Measurements from ENCODE around the gene PFKFB1.

The PFKFB1 gene

GRCh38 chrX:54926978-54927377 is 67.0 kb downstream of the PFKFB1 start:
- H3K27me3 ChIP-seq (ENCODE audit: control insufficient read depth in 1 of 2, insufficient read depth in 2 of 2, low read length in 2 of 2), result peaks cover 0 to 4% of the 10 kb centered on the region in 2 donors

GRCh38 chrX:54923376-54923775 is 70.6 kb downstream of the PFKFB1 start:
- H3K27me3 ChIP-seq (ENCODE audit: control insufficient read depth in 1 of 2, insufficient read depth in 2 of 2, low read length in 2 of 2), result peaks cover 0 to 2% of the 10 kb centered on the region in 2 donors
- no peak overlapping the region for H3K4me3 ChIP-seq (ENCODE audit: low read length in 2 of 2)
- no peak overlapping the region for H3K27ac ChIP-seq (ENCODE audit: low read length)
- H3K9me3 ChIP-seq (ENCODE audit: control insufficient read depth in 2 of 2, low read length in 2 of 2), result peaks cover 0 to 3% of the 10 kb centered on the region in 2 donors
- peaks cover 0 to 9% of the 10 kb centered on the region in 2 donors for H3K36me3 ChIP-seq (ENCODE audit: control insufficient read depth in 2 of 2, insufficient read depth in 2 of 2, low read length in 2 of 2)
- peaks cover 2% of the 10 kb centered on the region for H3K4me1 ChIP-seq (ENCODE audit: control insufficient read depth, insufficient read depth, low read length)
- H3K9ac ChIP-seq (ENCODE audit: low read length in 2 of 2), result no peak overlapping the region

More at GRCh38 chrX:54926978-54927377, 67.0 kb downstream of the PFKFB1 start:
- H3K4me3 ChIP-seq (ENCODE audit: low read length in 2 of 2), result no peak overlapping the region
- peaks cover 4 to 10% of the 10 kb centered on the region in 2 donors for H3K36me3 ChIP-seq (ENCODE audit: control insufficient read depth in 2 of 2, insufficient read depth in 2 of 2, low read length in 2 of 2)
- H3K4me1 ChIP-seq (ENCODE audit: control insufficient read depth, insufficient read depth, low read length), result peaks cover under 1% of the 10 kb centered on the region
- H3K9ac ChIP-seq (ENCODE audit: low read length in 2 of 2), result no peak overlapping the region
- H3K27ac ChIP-seq (ENCODE audit: low read length), result no peak overlapping the region
- peaks cover 0 to 3% of the 10 kb centered on the region in 2 donors for H3K9me3 ChIP-seq (ENCODE audit: control insufficient read depth in 2 of 2, low read length in 2 of 2)

- no peak overlapping the region for H3K9ac ChIP-seq (ENCODE audit: low read length in 2 of 2)
- no peaks in the 10 kb centered on the region for H3K9me3 ChIP-seq (ENCODE audit: control insufficient read depth in 2 of 2, low read length in 2 of 2)
- H3K27me3 ChIP-seq (ENCODE audit: control insufficient read depth in 1 of 2, insufficient read depth in 2 of 2, low read length in 2 of 2), result peaks cover 0 to 2% of the 10 kb centered on the region in 2 donors
- peaks cover 0 to 2% of the 10 kb centered on the region in 2 donors for H3K36me3 ChIP-seq (ENCODE audit: control insufficient read depth in 2 of 2, insufficient read depth in 2 of 2, low read length in 2 of 2)
- H3K4me1 ChIP-seq (ENCODE audit: control insufficient read depth, insufficient read depth, low read length), result peaks cover 2% of the 10 kb centered on the region
- H3K4me3 ChIP-seq (ENCODE audit: low read length in 2 of 2), result no peak overlapping the region
- H3K27ac ChIP-seq (ENCODE audit: low read length), result no peak overlapping the region
These were observed 71.4 kb downstream of the PFKFB1 start for GRCh38 chrX:54922547-54922946.

GRCh38 chrX:54921427-54922021 is 72.5 kb downstream of the PFKFB1 start:
- Histone ChIP-seq H3K9me3 (ENCODE audit: control insufficient read depth in 2 of 2, low read length in 2 of 2) (no peaks in the 10 kb centered on the region), H3K4me1 (ENCODE audit: control insufficient read depth, insufficient read depth, low read length) (peaks cover 2% of the 10 kb centered on the region), H3K4me3 (ENCODE audit: low read length in 2 of 2) (peak overlapping the region; percentile 78 to 85), H3K27me3 (ENCODE audit: control insufficient read depth in 1 of 2, insufficient read depth in 2 of 2, low read length in 2 of 2) (peaks cover 0 to 2% of the 10 kb centered on the region in 2 donors), H3K9ac (ENCODE audit: low read length in 2 of 2) (peak overlapping the region; percentile 55 to 80), H3K36me3 (ENCODE audit: control insufficient read depth in 2 of 2, insufficient read depth in 2 of 2, low read length in 2 of 2) (peaks cover 0 to 2% of the 10 kb centered on the region in 2 donors), H3K27ac (ENCODE audit: low read length) (no peak overlapping the region)

- Histone ChIP-seq H3K4me3 (ENCODE audit: low read length in 2 of 2) (peak within 1 kb of the TSS; percentile 78 to 85), H3K36me3 (ENCODE audit: control insufficient read depth in 2 of 2, insufficient read depth in 2 of 2, low read length in 2 of 2) (peaks cover 0 to 2% of the 10 kb centered on the region in 2 donors), H3K4me1 (ENCODE audit: control insufficient read depth, insufficient read depth, low read length) (peaks cover 2% of the 10 kb centered on the region), H3K27ac (ENCODE audit: low read length) (no peak within 1 kb of the TSS), H3K9ac (ENCODE audit: low read length in 2 of 2) (peak within 1 kb of the TSS; percentile 55 to 80), H3K9me3 (ENCODE audit: control insufficient read depth in 2 of 2, low read length in 2 of 2) (no peaks in the 10 kb centered on the region), H3K27me3 (ENCODE audit: control insufficient read depth in 1 of 2, insufficient read depth in 2 of 2, low read length in 2 of 2) (peaks cover 0 to 2% of the 10 kb centered on the region in 2 donors)
These were observed 73.2 kb downstream of the PFKFB1 start, which contains the start of gene TRO for GRCh38 chrX:54920610-54921426. TRO (plus strand) TSS chrX:54920824; CDS start chrX:54922247, 1,423 bp downstream.

DNA sequence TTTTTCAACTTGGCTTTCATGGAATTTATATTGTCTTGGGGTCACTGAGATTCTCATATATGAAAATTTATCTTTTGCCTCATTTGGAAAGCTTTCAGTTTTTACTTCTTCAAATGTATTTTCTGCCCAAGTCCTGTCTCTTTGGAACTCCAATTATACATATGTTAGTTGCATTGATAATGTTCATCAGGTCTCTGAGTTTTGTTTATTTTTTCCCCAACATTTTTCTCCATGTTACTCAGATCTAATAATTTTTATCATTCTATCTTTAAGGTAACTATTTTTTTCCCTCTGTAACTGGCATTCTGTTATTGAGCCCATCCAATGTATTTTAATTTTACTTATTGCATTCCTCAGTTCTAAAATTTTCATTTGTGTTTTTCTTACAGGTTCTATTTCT is 84.0 kb downstream of the PFKFB1 start:
- H3K9me3 ChIP-seq (ENCODE audit: control insufficient read depth in 2 of 2, low read length in 2 of 2), result no peaks in the 10 kb centered on the region

GRCh38 chrX:54894159-54894558 is 99.8 kb downstream of the PFKFB1 start:
- Histone ChIP-seq H3K4me1 (ENCODE audit: control insufficient read depth, insufficient read depth, low read length) (no peaks in the 10 kb centered on the region), H3K36me3 (ENCODE audit: control insufficient read depth in 2 of 2, insufficient read depth in 2 of 2, low read length in 2 of 2) (no peaks in the 10 kb centered on the region), H3K4me3 (ENCODE audit: low read length in 2 of 2) (no peak overlapping the region), H3K27ac (ENCODE audit: low read length) (no peak overlapping the region), H3K9ac (ENCODE audit: low read length in 2 of 2) (no peak overlapping the region), H3K27me3 (ENCODE audit: control insufficient read depth in 1 of 2, insufficient read depth in 2 of 2, low read length in 2 of 2) (no peaks in the 10 kb centered on the region), H3K9me3 (ENCODE audit: control insufficient read depth in 2 of 2, low read length in 2 of 2) (peaks cover 0 to 2% of the 10 kb centered on the region in 2 donors)

More for the DNA sequence above, 84.0 kb downstream of the PFKFB1 start:
- no peaks in the 10 kb centered on the region for H3K4me1 ChIP-seq (ENCODE audit: control insufficient read depth, insufficient read depth, low read length)
- H3K36me3 ChIP-seq (ENCODE audit: control insufficient read depth in 2 of 2, insufficient read depth in 2 of 2, low read length in 2 of 2), result no peaks in the 10 kb centered on the region
- H3K4me3 ChIP-seq (ENCODE audit: low read length in 2 of 2), result no peak overlapping the region
- no peak overlapping the region for H3K27ac ChIP-seq (ENCODE audit: low read length)
- H3K27me3 ChIP-seq (ENCODE audit: control insufficient read depth in 1 of 2, insufficient read depth in 2 of 2, low read length in 2 of 2), result no peaks in the 10 kb centered on the region
- no peak overlapping the region for H3K9ac ChIP-seq (ENCODE audit: low read length in 2 of 2)

- Histone ChIP-seq H3K4me3 (ENCODE audit: low read length in 2 of 2) (no peak overlapping the region), H3K36me3 (ENCODE audit: control insufficient read depth in 2 of 2, insufficient read depth in 2 of 2, low read length in 2 of 2) (no peaks in the 10 kb centered on the region), H3K27ac (ENCODE audit: low read length) (no peak overlapping the region), H3K9ac (ENCODE audit: low read length in 2 of 2) (no peak overlapping the region), H3K4me1 (ENCODE audit: control insufficient read depth, insufficient read depth, low read length) (no peaks in the 10 kb centered on the region), H3K27me3 (ENCODE audit: control insufficient read depth in 1 of 2, insufficient read depth in 2 of 2, low read length in 2 of 2) (peaks cover 0 to 5% of the 10 kb centered on the region in 2 donors), H3K9me3 (ENCODE audit: control insufficient read depth in 2 of 2, low read length in 2 of 2) (peaks cover 0 to 2% of the 10 kb centered on the region in 2 donors)
These were observed 102.4 kb downstream of the PFKFB1 start for GRCh38 chrX:54891573-54891972.

DNA sequence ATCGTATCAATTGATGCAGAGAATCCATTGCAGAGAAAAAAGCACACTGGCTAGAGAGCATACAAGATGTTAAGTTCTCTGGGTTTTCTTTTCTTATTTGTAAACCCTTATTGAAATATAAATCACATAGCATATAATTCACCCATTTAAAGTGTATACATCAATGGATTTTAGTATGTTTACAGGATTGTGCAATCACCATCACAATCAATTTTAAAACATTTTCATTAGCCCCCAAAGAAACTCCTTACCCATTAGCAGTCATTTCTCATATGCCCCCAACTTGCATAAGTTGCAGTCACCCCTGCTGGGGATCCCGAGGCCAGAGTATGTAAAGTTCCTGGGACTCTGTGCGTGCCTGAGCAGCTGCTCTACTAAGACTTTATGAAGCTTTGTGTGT is 108.2 kb downstream of the PFKFB1 start:
- Histone ChIP-seq H3K36me3 (ENCODE audit: control insufficient read depth in 2 of 2, insufficient read depth in 2 of 2, low read length in 2 of 2) (no peaks in the 10 kb centered on the region), H3K9ac (ENCODE audit: low read length in 2 of 2) (no peak overlapping the region), H3K4me3 (ENCODE audit: low read length in 2 of 2) (no peak overlapping the region), H3K9me3 (ENCODE audit: control insufficient read depth in 2 of 2, low read length in 2 of 2) (no peaks in the 10 kb centered on the region), H3K27me3 (ENCODE audit: control insufficient read depth in 1 of 2, insufficient read depth in 2 of 2, low read length in 2 of 2) (peaks cover 0 to 7% of the 10 kb centered on the region in 2 donors), H3K27ac (ENCODE audit: low read length) (no peak overlapping the region), H3K4me1 (ENCODE audit: control insufficient read depth, insufficient read depth, low read length) (no peaks in the 10 kb centered on the region)

All from stomach smooth muscle (tissue), 2 donors.